GM18519 (cell line): ENCODE results near the gene ABCC9.
"Not testable (repeated sequence)": the region's sequence is repeated elsewhere in the genome, so short reads cannot be mapped to it uniquely, and the experiment has no call there.

Experiments
- ATAC-seq: cut with Tn5 transposase; IDR thresholded peaks from one replicate; pipeline ENCODE4 v1.9.1; 2021; ENCODE audit warnings: mild to moderate bottlenecking, moderate library complexity; ENCODE audit not compliant: unreplicated experiment, low FRiP score

ABCC9 gene

DNA sequence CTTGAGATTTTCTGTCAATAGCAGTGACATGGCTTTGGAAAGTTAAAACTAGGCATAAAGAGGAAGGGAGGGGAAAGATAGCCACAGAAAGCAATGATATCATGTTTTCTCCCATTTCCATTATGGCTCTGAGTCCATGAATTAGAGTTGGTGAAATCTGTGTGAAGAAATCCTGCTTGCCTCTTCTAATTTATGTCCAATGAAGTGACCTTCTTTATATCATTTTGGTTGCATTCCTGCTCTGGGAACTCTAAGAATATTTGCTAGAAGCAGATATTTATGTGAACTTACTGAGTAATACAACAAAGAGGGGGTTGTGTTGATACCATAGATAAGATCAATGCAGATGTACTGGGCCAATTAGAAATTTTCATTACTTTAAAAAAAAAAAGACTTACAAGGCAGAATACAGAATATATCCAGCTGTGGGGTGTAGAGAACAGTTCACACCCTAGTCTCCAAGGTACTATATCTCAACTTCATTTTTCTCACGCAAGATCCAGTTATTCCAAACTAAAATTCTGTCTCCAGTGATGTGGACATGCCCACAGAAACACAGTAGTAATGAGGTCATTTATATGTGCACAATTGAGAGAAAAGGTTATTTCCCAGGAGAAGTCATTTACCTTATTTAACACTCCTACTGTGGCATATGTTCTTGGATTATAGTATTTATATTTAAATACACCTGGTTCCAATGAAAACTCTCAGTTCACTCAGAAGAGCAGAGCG lies 115.2 kb downstream of the ABCC9 start:
- no peak for ATAC-seq

DNA sequence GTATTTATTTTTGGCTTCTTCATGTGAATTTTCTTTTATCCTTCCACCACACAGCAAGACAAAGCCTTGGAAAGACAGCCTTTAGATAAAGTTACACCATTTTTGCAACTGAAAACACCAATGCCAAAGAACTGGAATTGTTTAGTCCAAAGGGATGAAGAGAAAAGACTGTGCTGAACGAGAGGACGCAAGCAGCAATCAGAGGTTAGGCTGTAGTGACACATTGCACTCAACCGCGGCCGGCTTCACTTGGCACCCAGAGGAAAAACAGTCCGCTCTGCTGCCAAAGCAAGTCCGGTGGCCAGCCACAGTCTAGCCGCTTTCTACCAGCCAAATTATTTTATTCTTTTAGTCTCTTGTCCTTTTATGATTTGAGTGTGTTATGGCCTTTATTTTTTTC lies 117.6 kb downstream of the ABCC9 start:
- no peak for ATAC-seq

- no peak for ATAC-seq
These were observed 121.5 kb downstream of the ABCC9 start for GRCh38 chr12:21819678-21820077.

DNA sequence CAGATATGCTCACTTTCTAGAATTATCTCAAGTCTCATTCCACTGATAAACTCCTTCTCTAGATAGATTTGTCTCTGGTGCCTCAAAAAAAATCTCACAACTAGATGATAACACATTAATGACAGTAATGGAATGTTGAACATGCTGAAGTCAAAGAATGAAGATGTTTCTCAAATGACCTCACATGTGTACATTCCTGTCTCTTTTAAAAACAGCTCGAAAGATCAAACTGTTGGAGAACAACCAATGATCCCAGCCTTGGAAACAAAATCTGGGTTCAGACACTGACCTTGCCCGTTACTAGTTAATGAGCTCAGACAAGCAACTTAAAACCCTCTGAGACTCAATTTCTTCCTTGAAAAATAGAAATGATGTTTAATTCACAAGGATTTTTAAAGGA lies 122.0 kb downstream of the ABCC9 start:
- no peak for ATAC-seq

- no peak for ATAC-seq
These were observed 122.6 kb downstream of the ABCC9 start for GRCh38 chr12:21818627-21819026.

GRCh38 chr12:21815306-21816062 lies 125.7 kb downstream of the ABCC9 start:
- ATAC-seq = no peak

DNA sequence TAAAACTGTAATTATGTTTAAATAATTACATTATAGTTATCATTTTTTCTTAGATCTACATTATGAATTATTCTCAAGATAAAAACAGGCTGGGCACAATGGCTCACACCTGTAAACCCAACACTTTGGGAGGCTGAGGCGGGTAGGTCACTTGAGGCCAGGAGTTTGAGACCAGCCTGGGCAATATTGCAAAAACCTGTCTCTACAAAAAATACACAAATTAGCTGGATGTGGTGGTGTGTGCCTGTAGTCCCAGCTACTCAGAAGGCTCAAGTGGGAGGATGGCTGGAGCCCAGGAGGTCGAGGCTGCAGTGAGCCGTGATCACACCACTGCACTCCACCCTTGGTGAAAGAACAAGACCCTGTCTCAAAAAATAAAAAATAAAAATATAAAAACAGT lies 126.4 kb downstream of the ABCC9 start:
- ATAC-seq = no peak

DNA sequence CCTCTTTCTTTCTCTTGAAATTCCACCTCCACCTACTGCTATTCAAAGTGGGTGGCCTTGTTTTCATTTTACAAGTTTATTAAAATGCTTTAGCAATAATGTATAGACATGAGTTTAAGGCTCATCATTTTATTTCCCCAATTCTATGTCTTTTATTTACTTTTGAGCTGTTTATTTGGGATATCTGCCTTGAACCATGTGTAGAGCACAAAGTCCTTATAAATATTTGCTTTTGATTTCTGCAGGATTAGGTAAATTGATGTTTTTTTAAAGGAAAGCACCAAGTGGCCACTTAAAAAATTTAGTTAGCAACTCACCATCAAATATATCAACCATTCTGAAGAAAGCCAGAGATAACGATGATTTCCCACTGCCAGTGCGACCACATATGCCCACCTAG lies 126.9 kb downstream of the ABCC9 start:
- ATAC-seq = no peak

GRCh38 chr12:21813751-21814150 lies 127.5 kb downstream of the ABCC9 start:
- no peak for ATAC-seq

DNA sequence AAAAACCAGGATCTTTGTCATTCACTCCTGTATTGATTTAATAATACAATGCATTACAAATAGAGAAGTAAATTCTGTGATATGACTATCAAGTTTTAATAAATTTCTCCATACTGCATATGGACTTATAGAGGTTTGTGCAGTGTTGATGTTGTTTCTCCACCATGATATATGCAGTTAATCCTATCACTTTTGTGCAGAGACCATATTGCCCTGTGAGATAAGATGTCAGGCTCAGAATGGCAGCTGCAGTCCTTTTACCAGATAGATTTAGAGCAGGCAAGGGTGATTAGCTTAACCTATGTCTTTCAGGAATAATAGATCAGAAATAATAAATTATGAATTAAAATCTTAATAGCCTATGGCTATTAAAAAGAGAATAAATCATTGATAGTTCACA lies 128.1 kb downstream of the ABCC9 start:
- no peak for ATAC-seq

- ATAC-seq = not testable (repeated sequence)
These were observed 128.9 kb downstream of the ABCC9 start for GRCh38 chr12:21812340-21812739.

GRCh38 chr12:21809100-21809499 lies 132.1 kb downstream of the ABCC9 start:
- no peak for ATAC-seq

DNA sequence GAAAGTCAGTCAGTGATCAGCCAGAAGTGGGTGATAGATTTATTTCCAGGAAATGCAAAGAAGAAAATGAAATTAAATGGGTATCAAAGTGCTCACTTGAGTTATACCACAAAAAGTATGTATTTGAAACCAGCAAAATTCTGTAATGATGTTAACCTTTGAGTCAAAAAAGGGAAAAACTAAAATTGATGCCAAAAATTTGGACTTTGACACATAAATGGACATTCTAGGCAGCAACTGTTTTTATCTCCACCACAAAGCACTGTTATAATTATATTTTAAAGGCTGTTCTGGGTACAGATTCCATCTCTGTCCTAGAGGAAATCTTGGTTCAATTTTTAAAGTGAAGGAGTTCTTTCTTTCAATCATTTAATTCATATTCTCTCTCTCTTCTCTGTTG lies 135.0 kb downstream of the ABCC9 start:
- no peak for ATAC-seq

GRCh38 chr12:21801522-21802288 lies 139.5 kb downstream of the ABCC9 start:
- no peak for ATAC-seq

- ATAC-seq = no peak
These were observed 141.2 kb downstream of the ABCC9 start for GRCh38 chr12:21800011-21800410.

DNA sequence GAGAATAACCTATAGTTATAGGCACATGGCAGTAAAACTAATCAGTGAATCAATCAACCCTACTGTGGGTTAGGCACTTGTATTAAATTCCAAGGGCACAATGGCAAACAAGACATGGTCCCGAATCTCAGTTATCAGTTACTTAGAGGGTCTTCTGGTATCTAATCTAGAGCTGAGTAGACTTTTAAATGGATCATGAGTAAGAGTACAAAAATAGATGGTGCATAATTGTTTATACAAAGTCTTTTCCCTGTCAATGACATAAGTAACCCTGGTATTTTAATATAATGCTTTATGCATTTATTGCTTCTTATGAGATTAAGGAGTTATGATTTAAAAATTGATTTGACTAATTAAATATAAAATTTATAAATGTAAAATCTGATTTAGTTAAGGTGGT lies 143.7 kb downstream of the ABCC9 start:
- no peak for ATAC-seq

- ATAC-seq = no peak
These were observed 145.4 kb downstream of the ABCC9 start for GRCh38 chr12:21795648-21796328.

DNA sequence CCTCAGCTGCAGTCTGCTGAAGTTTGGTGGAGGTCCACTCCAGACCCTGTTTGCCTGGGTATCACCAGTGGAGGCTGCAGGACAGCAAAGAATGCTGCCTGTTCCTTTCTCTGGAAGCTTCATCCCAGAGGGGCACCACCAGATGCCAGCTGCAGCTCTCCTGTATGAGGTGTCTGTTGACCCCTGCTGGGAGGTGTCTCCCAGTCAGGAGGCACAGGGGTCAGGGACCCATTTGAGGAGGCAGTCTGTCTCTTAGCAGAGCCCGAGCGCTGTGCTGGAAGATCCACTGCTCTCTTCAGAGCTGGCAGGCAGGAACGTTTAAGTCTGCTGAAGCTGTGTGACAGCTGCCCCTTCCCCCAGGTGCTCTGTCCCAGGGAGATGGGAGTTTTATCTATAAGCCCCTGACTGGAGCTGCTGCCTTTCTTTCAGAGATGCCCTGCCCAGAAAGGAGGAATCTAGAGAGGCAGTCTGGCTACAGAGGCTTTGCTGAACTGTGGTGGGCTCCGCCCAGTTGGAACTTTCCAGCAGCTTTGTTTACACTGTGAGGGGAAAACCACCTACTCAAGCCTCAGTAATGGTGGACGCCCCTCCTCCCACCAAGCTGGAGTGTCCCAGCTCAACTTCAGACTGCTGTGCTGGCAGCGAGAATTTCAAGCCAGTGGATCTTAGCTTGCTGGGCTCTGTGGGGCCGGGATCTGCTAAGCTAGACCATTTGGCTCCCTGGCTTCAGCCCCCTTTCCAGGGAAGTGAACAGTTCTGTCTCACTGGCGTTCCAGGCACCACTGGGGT lies 146.2 kb downstream of the ABCC9 start:
- ATAC-seq = not testable (repeated sequence)

- ATAC-seq = not testable (repeated sequence)
These were observed 151.5 kb downstream of the ABCC9 start for GRCh38 chr12:21789687-21790086.
